ENCODE data around the gene MAZ. TPM values are rescaled to one million over a fixed set of nuclear protein-coding genes. Genes with fewer than 3 reads are reported as not detected.

MAZ gene
- total RNA-seq, 1 experiment from 2014 or later: 256 TPM

DNA sequence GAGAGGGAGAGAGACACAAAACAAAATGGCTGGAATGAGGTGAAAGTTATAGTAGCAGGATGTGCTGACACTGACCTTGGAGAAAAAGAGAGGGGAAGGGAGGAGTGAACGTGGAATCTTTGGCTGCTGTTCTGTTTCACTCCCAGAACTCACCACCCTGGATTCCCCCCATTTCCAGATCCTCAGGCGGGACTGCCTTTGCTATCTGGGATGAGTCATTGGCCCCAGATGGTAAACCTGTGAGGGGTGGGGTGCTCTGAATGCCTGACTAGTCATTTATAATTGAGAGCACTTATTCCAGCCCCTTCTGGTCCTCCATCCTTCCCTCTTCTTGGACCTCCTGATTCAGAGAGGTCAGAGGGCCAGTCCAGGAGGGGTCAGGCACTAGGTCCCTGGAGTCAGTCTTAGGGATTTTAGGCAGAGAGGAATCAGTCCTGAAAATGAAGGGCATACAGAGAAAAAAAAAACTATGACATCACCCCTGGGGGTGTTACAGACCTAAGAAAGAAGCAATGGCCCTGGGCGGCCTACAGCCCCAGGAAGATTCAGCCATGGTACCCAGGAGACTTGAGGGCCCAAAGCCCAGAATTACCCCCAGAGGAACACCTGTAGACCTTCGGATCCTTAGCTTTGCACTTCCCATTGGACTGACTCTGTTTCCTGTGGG, 30.5 kb upstream of the MAZ start:
- H3K4me1 ChIP-seq (ENCODE audit: control insufficient read depth in 1 of 2, insufficient read depth in 2 of 2, low read length in 2 of 2): peaks cover 2 to 22% of the 10 kb centered on the region in 2 experiments; a peak in 2 of 4 replicates
- ChIA-PET POLR2A (no interaction called here), CTCF (no interaction called here), RAD21 (ENCODE audit: low non-redundant PET in 1 of 2, low total read pairs in 2 of 2, uncharacterized antibody in 2 of 2, unreplicated experiment in 2 of 2) (no interaction called here)
- H3K27me3 ChIP-seq (ENCODE audit: insufficient read depth, low read length): no peaks in the 10 kb centered on the region
- no peaks in the 10 kb centered on the region for H3K9me2 ChIP-seq (ENCODE audit: insufficient read depth)
- peak overlapping the region; percentile 83 for H2AFZ ChIP-seq (ENCODE audit: low read depth, low read length, poor library complexity, severe bottlenecking)
- H3K4me2 ChIP-seq (ENCODE audit: low read length): peak overlapping the region; percentile 34
- H3K36me3 ChIP-seq (ENCODE audit: control insufficient read depth in 1 of 2, insufficient read depth in 2 of 2, low read length in 2 of 2): no peaks in the 10 kb centered on the region
- no peak overlapping the region for H3K27ac ChIP-seq (ENCODE audit: low read depth, low read length)
- intact Hi-C loops (cut with micrococcal nuclease): no loop called here
- no peaks in the 10 kb centered on the region for H3K79me2 ChIP-seq (ENCODE audit: insufficient read depth, low read length)
- no peaks in the 10 kb centered on the region for H4K20me1 ChIP-seq (ENCODE audit: insufficient read depth)
- DNase-seq (ENCODE audit: low read depth, low spot score) (no peak), ATAC-seq (peak; percentile 48; the same call in 1 of the 2 replicates)
- TF ChIP-seq SP1 (IDR thresholded peaks at IDR 0.05; ENCODE audit: low read depth) (no peak), FOSL1 (IDR thresholded peaks at IDR 0.05; ENCODE audit: low read depth) (peak; percentile 32; the same call in 1 of the 2 replicates)
- H3K9me3 ChIP-seq (ENCODE audit: control insufficient read depth in 1 of 2, insufficient read depth in 1 of 2, low read depth in 1 of 2, low read length in 2 of 2): no peaks in the 10 kb centered on the region
- H3K9ac ChIP-seq (ENCODE audit: low read length): no peak overlapping the region
- no TSS peak for BruUV-seq (replicated peaks)
- H3K4me3 ChIP-seq (replicated peaks in 1 of 2; ENCODE audit: low read depth in 1 of 2, low read length in 2 of 2): no peak overlapping the region

DNA sequence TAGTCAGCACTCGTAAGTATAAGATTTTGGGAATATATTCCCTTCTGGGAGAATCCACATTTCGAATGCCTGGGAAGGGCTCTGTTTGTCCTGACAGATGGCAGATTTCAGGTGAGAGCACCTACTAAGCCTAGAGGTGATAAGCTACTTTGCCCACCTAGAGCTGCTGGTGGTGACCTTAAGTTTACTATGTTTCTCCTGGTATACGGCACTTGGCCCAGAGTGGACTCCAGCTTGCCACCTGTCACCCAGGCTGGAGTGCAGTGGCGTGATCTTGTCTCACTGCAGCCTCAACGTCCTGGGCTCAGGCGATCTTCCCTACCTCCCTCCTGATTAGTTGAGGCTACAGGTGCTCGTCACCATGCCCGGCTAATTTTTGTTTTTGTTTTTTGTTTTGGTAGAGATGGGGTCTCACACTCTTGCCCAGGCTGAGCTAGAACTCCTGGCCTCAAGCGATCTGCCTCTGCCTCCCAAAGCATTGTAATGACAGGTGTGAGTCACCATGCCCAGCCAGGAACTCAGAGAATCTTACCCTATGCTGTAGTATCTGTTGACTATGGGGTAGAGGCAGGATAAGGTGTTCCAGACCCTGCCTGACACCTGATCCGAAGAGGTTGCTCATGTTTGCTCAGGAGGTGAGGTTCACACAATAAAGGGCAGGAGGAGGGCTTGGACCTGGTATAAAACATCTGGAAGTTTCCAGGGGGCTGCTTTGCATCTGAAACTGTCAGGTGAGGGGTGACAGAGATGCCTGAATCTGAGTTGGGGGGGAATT, 28.6 kb upstream of the MAZ start, which contains the start of gene ZG16:
TSS of gene ZG16 (plus strand) at position 681 of the 775 bp plus-strand sequence. CDS start 1,011 bp downstream, outside the sequence.
- H3K4me1 ChIP-seq (ENCODE audit: control insufficient read depth in 1 of 2, insufficient read depth in 2 of 2, low read length in 2 of 2): peaks cover 2 to 22% of the 10 kb centered on the region in 2 experiments; a peak in 2 of 4 replicates
- TF ChIP-seq ZNF274 (IDR thresholded peaks at IDR 0.05; ENCODE audit: low read depth, low read length): no peak
- no peak for TF ChIP-seq EZH2phosphoT487 (IDR thresholded peaks at IDR 0.05; ENCODE audit: borderline replicate concordance)
- no peak for TF ChIP-seq RAD21 (IDR thresholded peaks at IDR 0.05; ENCODE audit: low read depth)
- TF ChIP-seq YY1 (IDR thresholded peaks at IDR 0.05; ENCODE audit: extremely low read depth, insufficient replicate concordance, low read depth, low read length): no peak
- TF ChIP-seq, protein P1, sequence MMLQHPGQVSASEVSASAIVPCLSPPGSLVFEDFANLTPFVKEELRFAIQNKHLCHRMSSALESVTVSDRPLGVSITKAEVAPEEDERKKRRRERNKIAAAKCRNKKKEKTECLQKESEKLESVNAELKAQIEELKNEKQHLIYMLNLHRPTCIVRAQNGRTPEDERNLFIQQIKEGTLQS (IDR thresholded peaks at IDR 0.05): no peak
- no peak for TF ChIP-seq TCF7L2 (IDR thresholded peaks at IDR 0.05; ENCODE audit: borderline replicate concordance, extremely low read depth, insufficient read depth, insufficient read length)
- no peak for TF ChIP-seq EZH2 (IDR thresholded peaks at IDR 0.05)
- no peak for TF ChIP-seq JUND (IDR thresholded peaks at IDR 0.05)
- no peak for TF ChIP-seq SP1 (IDR thresholded peaks at IDR 0.05; ENCODE audit: low read depth)
- TF ChIP-seq, protein P2, sequence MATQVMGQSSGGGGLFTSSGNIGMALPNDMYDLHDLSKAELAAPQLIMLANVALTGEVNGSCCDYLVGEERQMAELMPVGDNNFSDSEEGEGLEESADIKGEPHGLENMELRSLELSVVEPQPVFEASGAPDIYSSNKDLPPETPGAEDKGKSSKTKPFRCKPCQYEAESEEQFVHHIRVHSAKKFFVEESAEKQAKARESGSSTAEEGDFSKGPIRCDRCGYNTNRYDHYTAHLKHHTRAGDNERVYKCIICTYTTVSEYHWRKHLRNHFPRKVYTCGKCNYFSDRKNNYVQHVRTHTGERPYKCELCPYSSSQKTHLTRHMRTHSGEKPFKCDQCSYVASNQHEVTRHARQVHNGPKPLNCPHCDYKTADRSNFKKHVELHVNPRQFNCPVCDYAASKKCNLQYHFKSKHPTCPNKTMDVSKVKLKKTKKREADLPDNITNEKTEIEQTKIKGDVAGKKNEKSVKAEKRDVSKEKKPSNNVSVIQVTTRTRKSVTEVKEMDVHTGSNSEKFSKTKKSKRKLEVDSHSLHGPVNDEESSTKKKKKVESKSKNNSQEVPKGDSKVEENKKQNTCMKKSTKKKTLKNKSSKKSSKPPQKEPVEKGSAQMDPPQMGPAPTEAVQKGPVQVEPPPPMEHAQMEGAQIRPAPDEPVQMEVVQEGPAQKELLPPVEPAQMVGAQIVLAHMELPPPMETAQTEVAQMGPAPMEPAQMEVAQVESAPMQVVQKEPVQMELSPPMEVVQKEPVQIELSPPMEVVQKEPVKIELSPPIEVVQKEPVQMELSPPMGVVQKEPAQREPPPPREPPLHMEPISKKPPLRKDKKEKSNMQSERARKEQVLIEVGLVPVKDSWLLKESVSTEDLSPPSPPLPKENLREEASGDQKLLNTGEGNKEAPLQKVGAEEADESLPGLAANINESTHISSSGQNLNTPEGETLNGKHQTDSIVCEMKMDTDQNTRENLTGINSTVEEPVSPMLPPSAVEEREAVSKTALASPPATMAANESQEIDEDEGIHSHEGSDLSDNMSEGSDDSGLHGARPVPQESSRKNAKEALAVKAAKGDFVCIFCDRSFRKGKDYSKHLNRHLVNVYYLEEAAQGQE (IDR thresholded peaks at IDR 0.05; ENCODE audit: low read depth): no peak
- TF ChIP-seq, protein P3, sequence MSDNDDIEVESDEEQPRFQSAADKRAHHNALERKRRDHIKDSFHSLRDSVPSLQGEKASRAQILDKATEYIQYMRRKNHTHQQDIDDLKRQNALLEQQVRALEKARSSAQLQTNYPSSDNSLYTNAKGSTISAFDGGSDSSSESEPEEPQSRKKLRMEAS (IDR thresholded peaks at IDR 0.05): no peak

More for the DNA sequence above, 28.6 kb upstream of the MAZ start, which contains the start of gene ZG16:
- Histone ChIP-seq H3K9me2 (ENCODE audit: insufficient read depth) (no peaks in the 10 kb centered on the region; the same call in 1 of the 2 replicates), H4K20me1 (ENCODE audit: insufficient read depth) (no peaks in the 10 kb centered on the region), H3K27ac (ENCODE audit: low read depth, low read length) (no peak within 1 kb of the TSS), H2AFZ (ENCODE audit: low read depth, low read length, poor library complexity, severe bottlenecking) (no peak within 1 kb of the TSS), H3K36me3 (ENCODE audit: control insufficient read depth in 1 of 2, insufficient read depth in 2 of 2, low read length in 2 of 2) (no peaks in the 10 kb centered on the region), H3K9me3 (ENCODE audit: control insufficient read depth in 1 of 2, insufficient read depth in 1 of 2, low read depth in 1 of 2, low read length in 2 of 2) (no peaks in the 10 kb centered on the region), H3K9ac (ENCODE audit: low read length) (no peak within 1 kb of the TSS), H3K4me3 (replicated peaks in 1 of 2; ENCODE audit: low read depth in 1 of 2, low read length in 2 of 2) (no peak within 1 kb of the TSS), H3K4me2 (ENCODE audit: low read length) (peak within 1 kb of the TSS; percentile 43; the same call in 1 of the 2 replicates), H3K79me2 (ENCODE audit: insufficient read depth, low read length) (no peaks in the 10 kb centered on the region), H3K27me3 (ENCODE audit: insufficient read depth, low read length) (no peaks in the 10 kb centered on the region)
- no peak for ATAC-seq
- BruUV-seq (replicated peaks): no TSS peak
- POLR2A ChIA-PET: no interaction called here
- CTCF ChIA-PET: interaction anchor here (1.1 kb wide), 1 partner anchor 12 kb away, joined by 3 read pairs; no protein-coding TSS in a partner anchor
- intact Hi-C loops (cut with micrococcal nuclease): no loop called here
- no peak for DNase-seq (ENCODE audit: low read depth, low spot score)
- RAD21 ChIA-PET (ENCODE audit: low non-redundant PET in 1 of 2, low total read pairs in 2 of 2, uncharacterized antibody in 2 of 2, unreplicated experiment in 2 of 2): no interaction called here
